Thymus (tissue), 11 donors: ENCODE measurements around the gene TNRC6B. TPM values are rescaled to one million over a fixed set of nuclear protein-coding genes. Genes with fewer than 3 reads are reported as not detected.
A peak's percentile ranks its signal among the peaks of the same experiment; 100 is the strongest.

ENCODE experiments used
- DNase-seq, 9 donors: peaks; one replicate each; pipeline ENCODE4 v3.0.0-alpha.2; 2013; ENCODE audit warnings: low spot score in 9 of 9, low read depth in 6 of 9, missing footprints in 1 of 9
- H3K27ac ChIP-seq, 2 donors: one replicate each; pipeline ENCODE4 v1.5.1; 2013; ENCODE audit warnings: control low read depth in 1 of 2, low read depth in 1 of 2, low read length in 1 of 2, mild to moderate bottlenecking in 1 of 2, moderate library complexity in 1 of 2
- H3K27me3 ChIP-seq, 2 donors: one replicate each; pipeline ENCODE4 v1.5.1; 2013; ENCODE audit warnings: low read length in 1 of 2; ENCODE audit not compliant: control insufficient read depth in 2 of 2, insufficient read depth in 1 of 2
- H3K36me3 ChIP-seq, 2 donors: one replicate each; pipeline ENCODE4 v1.5.1; 2013; ENCODE audit warnings: low read length in 1 of 2, mild to moderate bottlenecking in 1 of 2, moderate library complexity in 1 of 2; ENCODE audit not compliant: control insufficient read depth in 2 of 2, insufficient read depth in 2 of 2
- H3K4me1 ChIP-seq, 2 donors: one replicate each; pipeline ENCODE4 v1.5.1; 2013; ENCODE audit warnings: low read length in 2 of 2; ENCODE audit not compliant: control insufficient read depth in 2 of 2, insufficient read depth in 2 of 2
- H3K4me3 ChIP-seq, 2 donors: one replicate each; pipeline ENCODE4 v1.5.1; 2013; ENCODE audit warnings: low read length in 2 of 2, control low read depth in 1 of 2, mild to moderate bottlenecking in 1 of 2
- H3K9me3 ChIP-seq, 2 donors: one replicate each; pipeline ENCODE4 v1.5.1; 2013; ENCODE audit warnings: low read length in 1 of 2, mild to moderate bottlenecking in 1 of 2; ENCODE audit not compliant: control insufficient read depth in 2 of 2, insufficient read depth in 1 of 2
- WGBS: extraction: QIAGEN DNeasy Blood & Tissue Kit; methylation state at CpG from one replicate; pipeline ENCODE4 v1.1.7; 2013; 5-methylcytosine and 5-hydroxymethylcytosine counted together
- polyA plus RNA-seq: library from polyadenylated mRNA; stranded (reverse); fragments of 200-250 nt; gene quantifications from one replicate; pipeline ENCODE4 v1.2.3, GENCODE V29; 2013
- total RNA-seq: library from RNA; stranded (reverse); fragments of 120-200 nt; gene quantifications from one replicate; pipeline ENCODE4 v1.2.4, GENCODE V29; 2013
- donor health status: healthy.

TNRC6B gene
- total and polyA plus RNA-seq, 2 donors: 13.3 to 20.4 TPM

GRCh38 chr22:40256516-40256915, 78.8 kb downstream of the TNRC6B start:
- Histone ChIP-seq H3K9me3 (no peaks in the 10 kb centered on the region), H3K4me3 (no peak overlapping the region), H3K36me3 (peaks cover 21 to 62% of the 10 kb centered on the region in 2 donors), H3K4me1 (peaks cover 0 to 2% of the 10 kb centered on the region in 2 donors), H3K27ac (no peak overlapping the region), H3K27me3 (no peaks in the 10 kb centered on the region)
- 92% methylated on average over 4 of the region's 4 CpGs for WGBS
- DNase-seq: no peak

GRCh38 chr22:40258017-40258416, 80.3 kb downstream of the TNRC6B start:
- H3K36me3 ChIP-seq: peaks cover 30 to 63% of the 10 kb centered on the region in 2 donors
- no peak overlapping the region for H3K4me3 ChIP-seq
- no peaks in the 10 kb centered on the region for H3K9me3 ChIP-seq
- peak overlapping the region in 1 of 2 donors; percentile 31 for H3K27ac ChIP-seq
- H3K27me3 ChIP-seq: no peaks in the 10 kb centered on the region
- no peak for DNase-seq
- peaks cover 0 to 2% of the 10 kb centered on the region in 2 donors for H3K4me1 ChIP-seq
- WGBS: 99% methylated on average over 1 of the region's 1 CpG

GRCh38 chr22:40258501-40258915, 80.8 kb downstream of the TNRC6B start:
- 92% methylated on average over 2 of the region's 2 CpGs for WGBS
- H3K4me1 ChIP-seq: peaks cover 0 to 2% of the 10 kb centered on the region in 2 donors
- DNase-seq: no peak
- peak overlapping the region in 1 of 2 donors; percentile 42 for H3K27ac ChIP-seq
- peaks cover 35 to 64% of the 10 kb centered on the region in 2 donors for H3K36me3 ChIP-seq
- H3K27me3 ChIP-seq: no peaks in the 10 kb centered on the region
- no peak overlapping the region for H3K4me3 ChIP-seq
- no peaks in the 10 kb centered on the region for H3K9me3 ChIP-seq

- Histone ChIP-seq H3K4me1 (peaks cover 0 to 11% of the 10 kb centered on the region in 2 donors), H3K27me3 (no peaks in the 10 kb centered on the region), H3K9me3 (no peaks in the 10 kb centered on the region), H3K27ac (no peak overlapping the region), H3K4me3 (no peak overlapping the region), H3K36me3 (peaks cover 68 to 79% of the 10 kb centered on the region in 2 donors)
- no peak for DNase-seq
- 99% methylated on average over 21 of the region's 21 CpGs for WGBS
These were observed 84.1 kb downstream of the TNRC6B start for GRCh38 chr22:40261783-40262182.

GRCh38 chr22:40263191-40263590, 85.5 kb downstream of the TNRC6B start:
- no peaks in the 10 kb centered on the region for H3K27me3 ChIP-seq
- peaks cover 0 to 10% of the 10 kb centered on the region in 2 donors for H3K4me1 ChIP-seq
- H3K27ac ChIP-seq: no peak overlapping the region
- WGBS: 53% methylated on average over 7 of the region's 7 CpGs
- DNase-seq: no peak
- H3K36me3 ChIP-seq: peaks cover 73 to 86% of the 10 kb centered on the region in 2 donors
- H3K9me3 ChIP-seq: no peaks in the 10 kb centered on the region
- H3K4me3 ChIP-seq: no peak overlapping the region

GRCh38 chr22:40265783-40266182, 88.1 kb downstream of the TNRC6B start:
- Histone ChIP-seq H3K4me1 (peaks cover 0 to 9% of the 10 kb centered on the region in 2 donors), H3K36me3 (peaks cover 67 to 86% of the 10 kb centered on the region in 2 donors), H3K9me3 (no peaks in the 10 kb centered on the region), H3K4me3 (no peak overlapping the region), H3K27ac (no peak overlapping the region), H3K27me3 (no peaks in the 10 kb centered on the region)
- 53% methylated on average over 4 of the region's 4 CpGs for WGBS
- DNase-seq: no peak

- H3K4me3 ChIP-seq: no peak overlapping the region
- WGBS: 97% methylated on average over 9 of the region's 9 CpGs
- no peak overlapping the region for H3K27ac ChIP-seq
- H3K27me3 ChIP-seq: no peaks in the 10 kb centered on the region
- peaks cover 0 to 9% of the 10 kb centered on the region in 2 donors for H3K4me1 ChIP-seq
- DNase-seq: no peak
- H3K9me3 ChIP-seq: no peaks in the 10 kb centered on the region
- peaks cover 45 to 88% of the 10 kb centered on the region in 2 donors for H3K36me3 ChIP-seq
These were observed 92.3 kb downstream of the TNRC6B start for GRCh38 chr22:40270031-40270430.

- Histone ChIP-seq H3K4me1 (peaks cover 0 to 3% of the 10 kb centered on the region in 2 donors), H3K4me3 (no peak overlapping the region), H3K27ac (no peak overlapping the region), H3K36me3 (peaks cover 40 to 87% of the 10 kb centered on the region in 2 donors), H3K27me3 (no peaks in the 10 kb centered on the region), H3K9me3 (no peaks in the 10 kb centered on the region)
- 96% methylated on average over 5 of the region's 5 CpGs for WGBS
- no peak for DNase-seq
These were observed 93.1 kb downstream of the TNRC6B start for GRCh38 chr22:40270748-40271373.

GRCh38 chr22:40271440-40271839, 93.7 kb downstream of the TNRC6B start:
- Histone ChIP-seq H3K4me3 (no peak overlapping the region), H3K4me1 (peaks cover 0 to 6% of the 10 kb centered on the region in 2 donors), H3K9me3 (no peaks in the 10 kb centered on the region), H3K36me3 (peaks cover 34 to 87% of the 10 kb centered on the region in 2 donors), H3K27me3 (no peaks in the 10 kb centered on the region), H3K27ac (no peak overlapping the region)
- WGBS: 96% methylated on average over 3 of the region's 3 CpGs
- DNase-seq: no peak
